ENCODE data around the gene SYNGR3.

The SYNGR3 gene

DNA sequence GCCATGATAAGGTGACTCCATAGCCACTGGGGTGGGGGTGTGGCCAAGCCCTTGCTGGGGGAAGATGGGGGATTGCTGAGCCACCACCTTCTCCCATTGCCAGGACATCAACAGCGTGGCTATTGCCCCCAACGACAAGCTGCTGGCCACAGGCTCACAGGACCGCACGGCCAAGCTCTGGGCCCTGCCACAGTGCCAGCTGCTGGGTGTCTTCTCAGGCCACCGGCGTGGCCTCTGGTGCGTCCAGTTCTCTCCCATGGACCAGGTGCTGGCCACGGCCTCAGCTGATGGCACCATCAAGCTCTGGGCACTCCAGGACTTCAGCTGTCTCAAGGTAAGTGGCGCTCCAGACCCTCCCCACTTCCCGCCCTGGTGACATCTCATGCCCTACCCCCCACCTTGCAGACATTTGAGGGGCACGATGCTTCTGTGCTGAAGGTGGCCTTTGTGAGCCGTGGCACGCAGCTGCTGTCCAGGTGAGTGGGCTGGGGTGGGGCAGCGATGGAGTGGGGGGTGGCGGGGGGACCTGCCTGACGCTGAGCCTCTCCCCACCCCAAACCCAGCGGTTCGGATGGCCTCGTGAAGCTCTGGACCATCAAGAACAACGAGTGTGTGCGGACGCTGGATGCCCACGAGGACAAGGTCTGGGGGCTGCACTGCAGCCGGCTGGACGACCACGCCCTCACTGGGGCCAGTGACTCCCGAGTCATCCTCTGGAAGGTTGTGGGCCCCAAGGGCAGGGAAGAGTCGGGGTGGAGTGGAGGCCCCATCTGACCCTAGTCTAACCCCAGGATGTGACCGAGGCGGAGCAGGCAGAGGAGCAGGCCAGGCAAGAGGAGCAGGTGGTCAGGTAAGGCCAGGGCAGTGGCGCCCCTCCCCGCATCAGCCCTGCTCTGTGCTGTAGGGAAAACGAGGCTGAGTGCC is 12.6 kb upstream of the SYNGR3 start:
- no peak for DNase-seq (ENCODE audit: low spot score)

GRCh38 chr16:1977875-1978268 is 11.9 kb upstream of the SYNGR3 start:
- no peak for DNase-seq (ENCODE audit: low spot score)

DNA sequence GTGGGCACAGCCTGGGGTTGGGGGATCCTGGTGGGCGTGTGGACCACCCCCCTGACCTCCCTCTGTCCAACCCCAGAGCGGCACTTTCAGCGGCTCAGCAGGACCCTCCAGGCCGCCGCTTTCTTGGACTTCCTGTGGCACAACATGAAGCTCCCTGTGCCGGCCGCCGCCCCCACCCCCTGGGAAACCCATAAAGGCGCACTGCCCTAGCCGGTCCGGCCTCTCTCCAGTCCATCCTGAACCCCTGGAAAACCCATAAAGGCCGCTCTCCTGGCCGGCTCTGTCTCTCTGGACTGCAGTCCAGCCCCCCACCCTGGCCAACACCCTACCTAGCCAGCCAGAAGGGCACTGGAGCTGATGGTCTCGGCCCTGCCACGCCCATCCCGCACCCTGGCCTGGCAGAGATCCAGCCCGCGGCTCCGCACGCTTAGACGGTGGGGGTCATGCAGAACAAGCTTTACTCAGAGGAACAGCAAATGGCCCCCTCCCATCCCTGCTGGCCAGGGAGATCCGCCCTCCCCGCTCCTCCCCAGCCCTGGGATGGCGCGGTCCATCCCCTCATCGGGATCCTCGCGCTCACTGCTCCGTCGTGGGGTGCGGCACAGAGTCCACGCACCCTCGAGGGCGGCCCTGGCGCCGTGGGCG is 11.2 kb upstream of the SYNGR3 start:
- DNase-seq (ENCODE audit: low spot score): no peak

- DNase-seq (ENCODE audit: low spot score): no peak
Observed at GRCh38 chr16:1979271-1980029, 10.3 kb upstream of the SYNGR3 start.

DNA sequence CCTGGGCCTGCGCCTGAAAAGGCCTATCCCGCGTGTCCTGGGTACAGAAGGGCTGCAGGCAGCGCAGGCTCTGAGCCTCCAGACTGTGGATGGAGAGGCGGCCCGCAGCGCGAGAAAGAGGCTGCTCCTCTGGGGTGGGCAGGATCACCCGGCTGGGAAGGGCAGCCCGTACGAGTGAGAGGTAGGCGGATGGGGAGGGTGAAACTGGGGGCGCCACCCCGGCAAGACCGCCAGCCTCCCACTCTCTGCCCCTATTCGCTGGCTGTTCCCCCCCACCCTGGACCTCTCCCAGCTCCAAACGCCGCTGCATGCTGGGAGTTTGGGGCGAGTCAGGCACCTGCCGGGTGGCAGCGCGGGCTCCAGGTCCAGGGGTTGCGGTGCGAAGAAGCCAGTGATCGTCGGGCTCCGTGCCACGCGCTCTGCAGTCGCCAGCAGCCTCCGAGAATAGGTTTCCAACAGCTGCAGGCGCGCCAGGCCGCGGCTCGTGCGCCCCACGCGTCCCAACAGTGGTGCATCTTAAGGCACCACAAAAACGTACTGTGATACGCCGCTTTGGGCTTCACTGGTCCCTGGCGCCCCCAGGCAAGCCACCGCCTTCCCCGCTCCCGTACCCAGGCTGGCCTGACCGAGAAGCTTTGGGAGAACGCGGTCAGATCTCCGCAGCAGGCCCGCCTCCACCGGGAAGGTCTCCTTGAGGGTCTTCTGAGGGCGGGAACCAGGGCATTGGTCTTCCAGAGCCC is 9.6 kb upstream of the SYNGR3 start:
- no peak for DNase-seq (ENCODE audit: low spot score)

DNA sequence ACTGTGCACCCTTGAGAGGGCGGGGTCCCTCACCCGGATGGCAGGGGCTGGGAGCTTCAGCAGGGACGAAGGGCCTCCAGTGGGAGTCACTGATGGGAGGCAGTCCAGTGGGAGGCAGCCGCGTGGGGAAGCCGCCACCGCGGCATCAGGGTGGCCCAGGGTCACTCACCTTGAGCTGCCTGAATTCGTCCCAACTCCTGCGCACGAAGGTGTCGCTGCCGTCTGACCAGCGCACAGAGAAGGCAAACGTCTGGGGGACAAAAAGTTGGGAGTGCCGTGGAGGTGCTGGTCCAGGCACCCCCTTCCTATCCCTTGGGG is 9.0 kb upstream of the SYNGR3 start:
- DNase-seq (ENCODE audit: low spot score): no peak

DNA sequence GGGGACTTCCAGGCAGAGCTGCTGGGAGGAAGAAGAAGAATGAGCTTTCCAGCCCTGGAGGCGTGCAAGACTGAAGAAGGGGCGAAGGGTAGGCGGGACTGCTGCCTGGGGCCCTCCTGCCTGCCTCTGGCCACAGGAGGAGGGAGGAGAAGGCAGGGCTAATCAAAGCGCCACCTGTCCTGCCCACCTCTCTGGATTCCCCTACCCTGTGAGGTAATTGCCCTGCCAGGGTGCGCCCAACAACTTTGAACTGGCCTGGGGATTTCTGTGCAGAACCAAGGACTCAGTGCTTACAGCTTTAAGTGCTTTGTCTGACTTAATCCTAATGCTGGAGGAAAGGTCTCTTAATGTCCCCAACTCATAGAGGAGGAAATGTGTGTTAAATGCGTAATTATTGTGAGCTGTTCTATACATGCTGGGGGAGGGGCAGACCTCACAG is 8.4 kb upstream of the SYNGR3 start, which contains the start of gene NOXO1:
Gene NOXO1, minus strand, starts transcription at position 72 of the 439 bp plus-strand sequence. CDS start 290 bp downstream, outside the sequence.
- no peak for DNase-seq (ENCODE audit: low spot score)

- DNase-seq (ENCODE audit: low spot score): no peak
Observed at GRCh38 chr16:1982013-1982433, 7.7 kb upstream of the SYNGR3 start.

DNA sequence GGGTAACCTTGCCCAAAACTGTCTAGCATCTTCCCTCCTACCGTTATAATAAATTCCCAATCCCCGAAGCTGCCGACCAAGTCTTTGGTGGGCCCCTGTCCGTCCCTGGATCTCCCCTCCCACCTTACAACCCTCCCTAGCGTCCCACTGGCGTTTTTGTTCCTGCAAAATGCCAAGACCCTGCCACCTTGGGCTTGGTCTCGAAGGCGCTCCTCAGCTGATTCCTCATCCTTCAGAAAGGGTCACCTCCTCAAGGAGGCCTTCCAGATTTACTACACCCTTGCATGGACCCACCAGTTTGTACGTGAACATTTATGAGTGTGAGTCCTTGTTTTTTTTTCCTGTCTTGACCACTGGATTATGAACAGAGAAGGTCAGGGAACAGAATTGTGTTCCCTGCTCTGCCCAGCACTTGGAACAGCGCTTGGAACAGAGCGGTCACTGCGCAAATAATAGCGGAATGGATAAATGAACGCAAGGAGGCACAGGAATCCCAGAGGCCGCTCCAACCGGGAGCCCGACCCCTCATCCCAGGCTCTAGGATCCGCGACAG is 6.7 kb upstream of the SYNGR3 start:
- DNase-seq (ENCODE audit: low spot score): no peak

- DNase-seq (ENCODE audit: low spot score): peak; percentile 98
Observed at GRCh38 chr16:1983544-1984346, 6.0 kb upstream of the SYNGR3 start, which contains the start of gene GFER. Gene GFER, plus strand, starts transcription at chr16:1984193. Its CDS starts 26 bp downstream, at chr16:1984219.

- no peak for DNase-seq (ENCODE audit: low spot score)
Observed at GRCh38 chr16:1984347-1985225, 5.2 kb upstream of the SYNGR3 start.

GRCh38 chr16:1985466-1986150 is 4.2 kb upstream of the SYNGR3 start:
- DNase-seq (ENCODE audit: low spot score): no peak

GRCh38 chr16:1987198-1987597 is 2.6 kb upstream of the SYNGR3 start:
- no peak for DNase-seq (ENCODE audit: low spot score)

DNA sequence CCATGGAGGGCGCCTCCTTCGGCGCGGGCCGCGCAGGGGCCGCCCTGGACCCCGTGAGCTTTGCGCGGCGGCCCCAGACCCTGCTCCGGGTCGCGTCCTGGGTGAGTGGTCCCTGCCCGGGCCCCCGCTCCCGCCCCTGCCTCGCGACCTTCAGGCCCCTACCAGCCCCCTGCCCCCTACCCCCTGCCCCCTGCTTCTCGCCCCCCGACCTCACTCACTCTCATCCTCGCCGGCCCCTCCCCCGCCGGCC is 256 bp downstream of the SYNGR3 start:
- no peak for DNase-seq (ENCODE audit: low spot score)

- DNase-seq (ENCODE audit: low spot score): no peak
Observed at GRCh38 chr16:1990351-1991134, 773 bp downstream of the SYNGR3 start.

DNA sequence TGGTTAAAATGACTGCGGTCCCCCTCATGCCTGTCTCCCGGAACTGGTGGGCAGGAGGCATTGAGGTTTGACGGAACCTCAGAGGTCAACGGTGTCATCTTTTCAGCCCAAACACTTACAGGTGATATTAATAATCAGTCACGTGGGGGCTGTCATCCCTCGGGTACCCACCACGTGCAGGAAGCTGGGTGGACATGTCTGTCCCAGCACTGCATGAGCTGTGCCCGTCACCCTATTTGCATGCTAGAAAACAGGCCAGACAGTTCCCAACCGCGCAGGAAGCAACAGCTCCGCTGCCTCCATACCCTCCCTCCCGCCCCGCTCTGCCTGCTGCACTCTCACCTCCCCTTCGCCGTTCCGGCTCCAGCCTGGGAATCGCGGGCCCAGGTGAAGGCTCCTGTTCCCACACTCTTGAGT is 1.4 kb downstream of the SYNGR3 start:
- DNase-seq (ENCODE audit: low spot score): no peak

GRCh38 chr16:1991588-1991947 is 1.8 kb downstream of the SYNGR3 start:
- DNase-seq (ENCODE audit: low spot score): no peak

GRCh38 chr16:1991948-1992703 is 2.4 kb downstream of the SYNGR3 start:
- peak; percentile 93 for DNase-seq (ENCODE audit: low spot score)
